ENCODE results near the gene MSH3.

GRCh38 chr5:80738466-80738865 lies 84.0 kb downstream of the MSH3 start:
- TF ChIP-seq POLR2AphosphoS5 (IDR thresholded peaks at IDR 0.05) (no peak), CTCF (IDR thresholded peaks at IDR 0.05) (no peak)

Data from stomach (tissue), 4 donors.